HEK293 (cell line): Measurements from ENCODE around the gene IGFLR1.

ENCODE experiments used
- CTCF ChIA-PET: fragments of 350-600 bp; formaldehyde crosslinking; extraction: SDS; loops from one replicate; lab custom pipeline; 2021; ENCODE audit warnings: antibody characterized with exemption; lab: Yijun Ruan, JAX
- POLR2A ChIA-PET: fragments of 300-600 bp; formaldehyde crosslinking; extraction: SDS; loops from one replicate; lab custom pipeline; 2020; ENCODE audit warnings: antibody characterized with exemption, inconsistent platforms; lab: Yijun Ruan, JAX
- H3K27ac ChIP-seq: fragments of 200-500 bp; sonication (Bioruptor generic); 2 replicates; pipeline ENCODE4 v1.5.1; 2014; ENCODE audit warnings: low read depth, low read length, control low read depth, inconsistent platforms; ENCODE audit errors: extremely low read depth
- H3K36me3 ChIP-seq, 2 experiments: fragments of 200-500 bp in 1 of 2; sonication (Bioruptor generic) in 1 of 2; 1 replicate in 1 of 2; 2 replicates in 1 of 2; pipeline ENCODE4 v1.5.1; 2014 to 2017; ENCODE audit warnings: inconsistent platforms in 2 of 2, low read length in 2 of 2; ENCODE audit not compliant: control insufficient read depth in 2 of 2, insufficient read depth in 1 of 2
- H3K4me1 ChIP-seq: fragments of 200-500 bp; sonication (Bioruptor generic); 2 replicates; pipeline ENCODE4 v1.5.1; 2014; ENCODE audit warnings: mild to moderate bottlenecking, low read length, inconsistent platforms; ENCODE audit not compliant: control insufficient read depth, insufficient read depth
- H3K4me3 ChIP-seq: 2 replicates; pipeline ENCODE4 v1.5.1; 2011; ENCODE audit warnings: low read depth, mild to moderate bottlenecking, control low read depth, low read length, moderate library complexity
- H3K9me3 ChIP-seq: fragments of 200-500 bp; sonication (Bioruptor generic); 2 replicates; pipeline ENCODE4 v1.5.1; 2014; ENCODE audit warnings: low read depth, low read length, inconsistent platforms; ENCODE audit not compliant: control insufficient read depth, insufficient read depth
- KLF10 ChIP-seq: fragments of 450-650 bp; IDR thresholded peaks from 2 replicates; pipeline ENCODE4 v1.5.1; 2018; ENCODE audit warnings: missing biosample characterization, mild to moderate bottlenecking, missing genetic modification characterization
- PRDM4 ChIP-seq: fragments of 450-650 bp; formaldehyde crosslinking; IDR thresholded peaks from 2 replicates; pipeline ENCODE4 v1.5.1; 2017; ENCODE audit warnings: missing biosample characterization, missing genetic modification characterization
- PRDM6 ChIP-seq: fragments of 450-650 bp; formaldehyde crosslinking; IDR thresholded peaks from 2 replicates; pipeline ENCODE4 v1.5.1; 2017; ENCODE audit warnings: missing biosample characterization, missing genetic modification characterization
- TCF7L2 ChIP-seq: IDR thresholded peaks from 2 replicates; pipeline ENCODE4 v1.6.1; 2011; ENCODE audit warnings: low read depth, mild to moderate bottlenecking, inconsistent platforms, low read length, moderate library complexity, borderline replicate concordance
- TSHZ1 ChIP-seq: fragments of 450-650 bp; formaldehyde crosslinking; IDR thresholded peaks from 2 replicates; pipeline ENCODE4 v1.5.1; 2016; ENCODE audit warnings: missing biosample characterization, missing genetic modification characterization, borderline replicate concordance
- ZBTB17 ChIP-seq: fragments of 450-650 bp; formaldehyde crosslinking; IDR thresholded peaks from 2 replicates; pipeline ENCODE4 v1.5.1; 2016; ENCODE audit warnings: missing biosample characterization, missing genetic modification characterization
- ZFP37 ChIP-seq: fragments of 450-650 bp; formaldehyde crosslinking; IDR thresholded peaks from 2 replicates; pipeline ENCODE4 v1.5.1; 2016; ENCODE audit warnings: missing biosample characterization, missing genetic modification characterization
- ZNF114 ChIP-seq: fragments of 450-650 bp; formaldehyde crosslinking; IDR thresholded peaks from 2 replicates; pipeline ENCODE4 v1.5.0; 2017; ENCODE audit warnings: missing biosample characterization, missing genetic modification characterization
- ZNF2 ChIP-seq: fragments of 450-650 bp; formaldehyde crosslinking; IDR thresholded peaks from 2 replicates; pipeline ENCODE4 v1.5.1; 2016; ENCODE audit warnings: missing biosample characterization, missing genetic modification characterization
- ZNF248 ChIP-seq: fragments of 450-650 bp; formaldehyde crosslinking; IDR thresholded peaks from 2 replicates; pipeline ENCODE4 v1.5.1; 2017; ENCODE audit warnings: missing biosample characterization, missing genetic modification characterization
- ZNF335 ChIP-seq: fragments of 450-650 bp; formaldehyde crosslinking; conservative IDR thresholded peaks from 2 replicates; pipeline ENCODE4 v1.5.1; 2016; ENCODE audit warnings: missing biosample characterization, missing genetic modification characterization
- ZNF350 ChIP-seq: fragments of 450-650 bp; formaldehyde crosslinking; IDR thresholded peaks from 2 replicates; pipeline ENCODE4 v1.5.0; 2017; ENCODE audit warnings: missing biosample characterization, mild to moderate bottlenecking, missing genetic modification characterization
- ZNF366 ChIP-seq: fragments of 450-650 bp; formaldehyde crosslinking; conservative IDR thresholded peaks from 2 replicates; pipeline ENCODE4 v1.5.1; 2016; ENCODE audit warnings: missing biosample characterization, missing genetic modification characterization
- ZNF391 ChIP-seq: fragments of 450-650 bp; formaldehyde crosslinking; IDR thresholded peaks from 2 replicates; pipeline ENCODE4 v1.5.1; 2016; ENCODE audit warnings: low read depth, missing biosample characterization, missing genetic modification characterization, borderline replicate concordance
- ZNF501 ChIP-seq: fragments of 450-650 bp; formaldehyde crosslinking; IDR thresholded peaks from 2 replicates; pipeline ENCODE4 v1.5.1; 2016; ENCODE audit warnings: missing biosample characterization, missing genetic modification characterization
- ZNF518A ChIP-seq: fragments of 450-650 bp; formaldehyde crosslinking; conservative IDR thresholded peaks from 2 replicates; pipeline ENCODE4 v1.5.1; 2016; ENCODE audit warnings: low read depth, missing biosample characterization, missing genetic modification characterization
- ZNF521 ChIP-seq: fragments of 450-650 bp; formaldehyde crosslinking; IDR thresholded peaks from 2 replicates; pipeline ENCODE4 v1.5.1; 2017; ENCODE audit warnings: missing biosample characterization, mild to moderate bottlenecking, missing genetic modification characterization
- ZNF560 ChIP-seq: fragments of 450-650 bp; formaldehyde crosslinking; IDR thresholded peaks from 2 replicates; pipeline ENCODE4 v1.5.1; 2017; ENCODE audit warnings: missing biosample characterization, missing genetic modification characterization, borderline replicate concordance
- ZNF664 ChIP-seq: fragments of 450-650 bp; formaldehyde crosslinking; IDR thresholded peaks from 2 replicates; pipeline ENCODE4 v1.5.1; 2016; ENCODE audit warnings: missing biosample characterization, missing genetic modification characterization

Gene IGFLR1

GRCh38 chr19:35729763-35730162 lies 12.5 kb downstream of the IGFLR1 start (continued):
- no peak for TF ChIP-seq PRDM6 (tag by site-specific recombination)
- TF ChIP-seq ZNF366, result no peak
- no peak for TF ChIP-seq ZNF560 (tag by site-specific recombination)
- TF ChIP-seq ZNF2 (tag by site-specific recombination), result no peak
- no peak for TF ChIP-seq ZNF114 (tag by site-specific recombination)

GRCh38 chr19:35729021-35729420 lies 13.2 kb downstream of the IGFLR1 start:
- H3K4me1 ChIP-seq, result no peaks in the 10 kb centered on the region
- no peaks in the 10 kb centered on the region for H3K9me3 ChIP-seq
- peaks cover 97 to 98% of the 10 kb centered on the region in 2 experiments for H3K36me3 ChIP-seq
- TF ChIP-seq ZNF391, result no peak
- no peak for TF ChIP-seq KLF10 (tag by site-specific recombination)
- TF ChIP-seq TCF7L2, result no peak
- TF ChIP-seq ZNF664 (tag by site-specific recombination), result no peak
- TF ChIP-seq ZNF350 (tag by site-specific recombination), result no peak
- no peak for TF ChIP-seq ZFP37 (tag by site-specific recombination)
- no peak for TF ChIP-seq ZNF518A (tag by site-specific recombination)
- no peak for TF ChIP-seq ZNF335 (tag by site-specific recombination)
- TF ChIP-seq ZNF521, result no peak
- no peak for TF ChIP-seq ZNF248 (tag by site-specific recombination)
- TF ChIP-seq ZNF501 (tag by site-specific recombination), result no peak
- TF ChIP-seq PRDM4 (tag by site-specific recombination), result no peak
- TF ChIP-seq ZBTB17 (tag by site-specific recombination), result no peak
- no peak for TF ChIP-seq TSHZ1 (tag by site-specific recombination)
- no peak for TF ChIP-seq ZNF2 (tag by site-specific recombination)
- CTCF ChIA-PET, result interaction anchor here (0.6 kb wide), 1 partner anchor 39 kb away, joined by 4 read pairs; no protein-coding TSS in a partner anchor
- POLR2A ChIA-PET, result interaction anchor here (1.0 to 13.6 kb wide), 3 partner anchors 9 to 85 kb away, joined by 3 to 204 read pairs (median 7); no protein-coding TSS in a partner anchor
- H3K4me3 ChIP-seq, result no peak overlapping the region
- no peak overlapping the region for H3K27ac ChIP-seq
